HEK293 (cell line): Measurements from ENCODE around the gene FAM120B.
A peak's percentile ranks its signal among the peaks of the same experiment; 100 is the strongest.

Experiments used
- BCL11B ChIP-seq: fragments of 450-650 bp; formaldehyde crosslinking; IDR thresholded peaks from 2 replicates; pipeline ENCODE4 v1.5.1; 2016; ENCODE audit warnings: low read depth, missing biosample characterization, missing genetic modification characterization
- BCL6B ChIP-seq: fragments of 450-650 bp; formaldehyde crosslinking; IDR thresholded peaks from 2 replicates; pipeline ENCODE4 v1.5.1; 2017; ENCODE audit warnings: missing biosample characterization, missing genetic modification characterization
- EGR2 ChIP-seq: fragments of 450-650 bp; formaldehyde crosslinking; IDR thresholded peaks from 2 replicates; pipeline ENCODE4 v1.5.1; 2016; ENCODE audit warnings: low read depth, missing biosample characterization, missing genetic modification characterization
- GFI1B ChIP-seq: fragments of 450-650 bp; formaldehyde crosslinking; IDR thresholded peaks from 2 replicates; pipeline ENCODE4 v1.5.1; 2016; ENCODE audit warnings: missing biosample characterization, missing genetic modification characterization
- IKZF3 ChIP-seq: fragments of 450-650 bp; IDR thresholded peaks from 2 replicates; pipeline ENCODE4 v1.5.0; 2018; ENCODE audit warnings: missing biosample characterization, mild to moderate bottlenecking, missing genetic modification characterization, moderate library complexity
- MYNN ChIP-seq: fragments of 450-650 bp; formaldehyde crosslinking; IDR thresholded peaks from 2 replicates; pipeline ENCODE4 v1.5.1; 2016; ENCODE audit warnings: missing biosample characterization, missing genetic modification characterization, borderline replicate concordance
- REPIN1 ChIP-seq: fragments of 450-650 bp; formaldehyde crosslinking; IDR thresholded peaks from 2 replicates; pipeline ENCODE4 v1.5.1; 2017; ENCODE audit warnings: missing biosample characterization, missing genetic modification characterization, low read depth
- TRIM28 ChIP-seq: IDR thresholded peaks from 2 replicates; pipeline ENCODE4 v1.6.1; 2011; ENCODE audit warnings: low read length, control low read depth, borderline replicate concordance
- ZBTB1 ChIP-seq: fragments of 450-650 bp; formaldehyde crosslinking; IDR thresholded peaks from 2 replicates; pipeline ENCODE4 v1.5.1; 2016; ENCODE audit warnings: missing biosample characterization, missing genetic modification characterization
- ZFP37 ChIP-seq: fragments of 450-650 bp; formaldehyde crosslinking; IDR thresholded peaks from 2 replicates; pipeline ENCODE4 v1.5.1; 2016; ENCODE audit warnings: missing biosample characterization, missing genetic modification characterization
- ZFP41 ChIP-seq: fragments of 450-650 bp; formaldehyde crosslinking; IDR thresholded peaks from 2 replicates; pipeline ENCODE4 v1.5.1; 2016; ENCODE audit warnings: missing biosample characterization, missing genetic modification characterization, borderline replicate concordance
- ZFP69B ChIP-seq: fragments of 450-650 bp; formaldehyde crosslinking; IDR thresholded peaks from 2 replicates; pipeline ENCODE4 v1.5.1; 2016; ENCODE audit warnings: missing biosample characterization, missing genetic modification characterization
- ZNF146 ChIP-seq: fragments of 450-650 bp; formaldehyde crosslinking; IDR thresholded peaks from 2 replicates; pipeline ENCODE4 v1.5.1; 2016; ENCODE audit warnings: missing biosample characterization, missing genetic modification characterization
- ZNF169 ChIP-seq: fragments of 450-650 bp; formaldehyde crosslinking; IDR thresholded peaks from 2 replicates; pipeline ENCODE4 v1.5.1; 2016; ENCODE audit warnings: missing biosample characterization, missing genetic modification characterization
- ZNF311 ChIP-seq: fragments of 450-650 bp; formaldehyde crosslinking; IDR thresholded peaks from 2 replicates; pipeline ENCODE4 v1.5.1; 2017; ENCODE audit warnings: missing biosample characterization, missing genetic modification characterization, borderline replicate concordance
- ZNF362 ChIP-seq: fragments of 450-650 bp; formaldehyde crosslinking; IDR thresholded peaks from 2 replicates; pipeline ENCODE4 v1.5.1; 2016; ENCODE audit warnings: missing biosample characterization, missing genetic modification characterization
- ZNF391 ChIP-seq: fragments of 450-650 bp; formaldehyde crosslinking; IDR thresholded peaks from 2 replicates; pipeline ENCODE4 v1.5.1; 2016; ENCODE audit warnings: low read depth, missing biosample characterization, missing genetic modification characterization, borderline replicate concordance
- ZNF426 ChIP-seq: fragments of 450-650 bp; formaldehyde crosslinking; IDR thresholded peaks from 2 replicates; pipeline ENCODE4 v1.5.1; 2017; ENCODE audit warnings: missing biosample characterization, missing genetic modification characterization, mild to moderate bottlenecking, inconsistent platforms, moderate library complexity
- ZNF473 ChIP-seq: fragments of 450-650 bp; formaldehyde crosslinking; IDR thresholded peaks from 2 replicates; pipeline ENCODE4 v1.5.1; 2017; ENCODE audit warnings: missing biosample characterization, missing genetic modification characterization
- ZNF488 ChIP-seq: fragments of 450-650 bp; formaldehyde crosslinking; IDR thresholded peaks from 2 replicates; pipeline ENCODE4 v1.5.1; 2016; ENCODE audit warnings: missing biosample characterization, missing genetic modification characterization
- ZNF530 ChIP-seq: fragments of 450-650 bp; formaldehyde crosslinking; IDR thresholded peaks from 2 replicates; pipeline ENCODE4 v1.5.1; 2016; ENCODE audit warnings: low read depth, missing biosample characterization, missing genetic modification characterization
- ZNF596 ChIP-seq: fragments of 450-650 bp; IDR thresholded peaks from 2 replicates; pipeline ENCODE4 v1.5.0; 2018; ENCODE audit warnings: missing biosample characterization, mild to moderate bottlenecking, missing genetic modification characterization, moderate library complexity
- TF ChIP-seq, protein P1 (sequence below): fragments of 450-650 bp; formaldehyde crosslinking; IDR thresholded peaks from 2 replicates; pipeline ENCODE4 v1.5.1; 2016; ENCODE audit warnings: missing biosample characterization, missing genetic modification characterization
- TF ChIP-seq, protein P2 (sequence below): fragments of 450-650 bp; IDR thresholded peaks from 2 replicates; pipeline ENCODE4 v1.5.1; 2018; ENCODE audit warnings: missing biosample characterization, mild to moderate bottlenecking, missing genetic modification characterization
- TF ChIP-seq, protein P3 (sequence below): fragments of 450-650 bp; formaldehyde crosslinking; IDR thresholded peaks from 2 replicates; pipeline ENCODE4 v1.5.1; 2017; ENCODE audit warnings: missing biosample characterization, missing genetic modification characterization
- TF ChIP-seq, protein P4 (sequence below): fragments of 450-650 bp; formaldehyde crosslinking; IDR thresholded peaks from 2 replicates; pipeline ENCODE4 v1.5.1; 2017; ENCODE audit warnings: missing biosample characterization, missing genetic modification characterization
- TF ChIP-seq, protein P5 (sequence below): fragments of 450-650 bp; formaldehyde crosslinking; IDR thresholded peaks from 2 replicates; pipeline ENCODE4 v1.5.1; 2016; ENCODE audit warnings: missing biosample characterization, missing genetic modification characterization

Gene FAM120B

DNA sequence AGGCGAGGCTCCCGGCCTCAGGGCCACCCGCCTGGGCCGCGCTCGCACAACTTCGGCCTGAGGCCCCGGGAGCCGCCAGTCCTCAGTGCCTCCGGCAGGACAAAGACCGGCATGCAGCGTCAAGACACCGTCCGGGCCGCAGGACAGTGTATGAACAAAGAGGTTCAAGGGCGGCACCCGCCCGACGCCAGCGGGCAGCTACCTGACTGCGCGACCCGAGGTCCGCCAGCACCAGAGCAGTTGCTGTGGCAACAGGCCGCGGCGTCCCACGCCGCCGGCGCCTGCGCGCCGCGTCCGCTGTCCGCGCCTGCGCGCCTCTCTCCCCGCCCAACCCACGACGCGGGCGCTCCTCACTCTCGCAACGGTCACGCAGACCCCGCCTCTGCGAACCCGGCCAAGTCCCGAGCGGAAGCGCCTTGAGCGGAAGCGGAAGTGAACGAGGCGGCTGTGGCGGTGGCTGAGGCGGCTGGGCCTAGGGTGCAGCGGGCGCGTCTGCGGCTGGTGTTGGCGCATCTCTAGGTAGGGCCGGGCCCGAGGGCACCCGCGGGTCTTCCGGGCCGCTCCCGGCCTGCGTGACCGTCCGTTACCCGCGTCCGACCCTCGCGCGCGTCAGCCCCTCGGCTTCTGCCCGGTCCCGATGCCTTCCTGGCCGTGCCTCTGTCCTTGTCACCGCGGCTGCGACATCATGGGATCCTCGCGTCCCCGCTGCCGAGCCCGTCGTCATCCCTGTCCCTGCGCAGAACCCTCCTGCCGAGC, at the start of gene FAM120B (continued):
- TF ChIP-seq IKZF3 (tag by site-specific recombination) (no peak), ZNF426 (no peak), ZNF473 (tag by site-specific recombination) (no peak), REPIN1 (tag by site-specific recombination) (peak; percentile 85; the same call in 1 of the 2 replicates), GFI1B (tag by site-specific recombination) (no peak), ZBTB1 (tag by site-specific recombination) (no peak), MYNN (tag by site-specific recombination) (peak; percentile 64), ZFP69B (tag by site-specific recombination) (no peak), EGR2 (tag by site-specific recombination) (no peak; the same call in 1 of the 2 replicates), ZNF311 (tag by site-specific recombination) (no peak), ZNF596 (tag by site-specific recombination) (no peak), ZNF169 (no peak), ZFP37 (tag by site-specific recombination) (peak; percentile 52; the same call in 1 of the 2 replicates), ZNF488 (tag by site-specific recombination) (no peak), TRIM28 (no peak; the same call in 1 of the 2 replicates), BCL6B (no peak), ZFP41 (tag by site-specific recombination) (peak; percentile 37; the same call in 1 of the 2 replicates), ZNF362 (no peak), ZNF530 (tag by site-specific recombination) (no peak), ZNF146 (0 out of 2 replicates have a peak, but pooled peaks have one; percentile 30), BCL11B (tag by site-specific recombination) (no peak), ZNF391 (tag by site-specific recombination) (0 out of 2 replicates have a peak, but pooled peaks have one; percentile 43)
- TF ChIP-seq, protein P1, sequence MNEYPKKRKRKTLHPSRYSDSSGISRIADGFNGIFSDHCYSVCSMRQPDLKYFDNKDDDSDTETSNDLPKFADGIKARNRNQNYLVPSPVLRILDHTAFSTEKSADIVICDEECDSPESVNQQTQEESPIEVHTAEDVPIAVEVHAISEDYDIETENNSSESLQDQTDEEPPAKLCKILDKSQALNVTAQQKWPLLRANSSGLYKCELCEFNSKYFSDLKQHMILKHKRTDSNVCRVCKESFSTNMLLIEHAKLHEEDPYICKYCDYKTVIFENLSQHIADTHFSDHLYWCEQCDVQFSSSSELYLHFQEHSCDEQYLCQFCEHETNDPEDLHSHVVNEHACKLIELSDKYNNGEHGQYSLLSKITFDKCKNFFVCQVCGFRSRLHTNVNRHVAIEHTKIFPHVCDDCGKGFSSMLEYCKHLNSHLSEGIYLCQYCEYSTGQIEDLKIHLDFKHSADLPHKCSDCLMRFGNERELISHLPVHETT (tag by site-specific recombination) = no peak
- TF ChIP-seq, protein P2, sequence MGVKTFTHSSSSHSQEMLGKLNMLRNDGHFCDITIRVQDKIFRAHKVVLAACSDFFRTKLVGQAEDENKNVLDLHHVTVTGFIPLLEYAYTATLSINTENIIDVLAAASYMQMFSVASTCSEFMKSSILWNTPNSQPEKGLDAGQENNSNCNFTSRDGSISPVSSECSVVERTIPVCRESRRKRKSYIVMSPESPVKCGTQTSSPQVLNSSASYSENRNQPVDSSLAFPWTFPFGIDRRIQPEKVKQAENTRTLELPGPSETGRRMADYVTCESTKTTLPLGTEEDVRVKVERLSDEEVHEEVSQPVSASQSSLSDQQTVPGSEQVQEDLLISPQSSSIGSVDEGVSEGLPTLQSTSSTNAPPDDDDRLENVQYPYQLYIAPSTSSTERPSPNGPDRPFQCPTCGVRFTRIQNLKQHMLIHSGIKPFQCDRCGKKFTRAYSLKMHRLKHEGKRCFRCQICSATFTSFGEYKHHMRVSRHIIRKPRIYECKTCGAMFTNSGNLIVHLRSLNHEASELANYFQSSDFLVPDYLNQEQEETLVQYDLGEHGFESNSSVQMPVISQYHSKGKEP (tag by site-specific recombination) = no peak
- TF ChIP-seq, protein P3, sequence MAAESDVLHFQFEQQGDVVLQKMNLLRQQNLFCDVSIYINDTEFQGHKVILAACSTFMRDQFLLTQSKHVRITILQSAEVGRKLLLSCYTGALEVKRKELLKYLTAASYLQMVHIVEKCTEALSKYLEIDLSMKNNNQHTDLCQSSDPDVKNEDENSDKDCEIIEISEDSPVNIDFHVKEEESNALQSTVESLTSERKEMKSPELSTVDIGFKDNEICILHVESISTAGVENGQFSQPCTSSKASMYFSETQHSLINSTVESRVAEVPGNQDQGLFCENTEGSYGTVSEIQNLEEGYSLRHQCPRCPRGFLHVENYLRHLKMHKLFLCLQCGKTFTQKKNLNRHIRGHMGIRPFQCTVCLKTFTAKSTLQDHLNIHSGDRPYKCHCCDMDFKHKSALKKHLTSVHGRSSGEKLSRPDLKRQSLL (tag by site-specific recombination) = no peak
- TF ChIP-seq, protein P4, sequence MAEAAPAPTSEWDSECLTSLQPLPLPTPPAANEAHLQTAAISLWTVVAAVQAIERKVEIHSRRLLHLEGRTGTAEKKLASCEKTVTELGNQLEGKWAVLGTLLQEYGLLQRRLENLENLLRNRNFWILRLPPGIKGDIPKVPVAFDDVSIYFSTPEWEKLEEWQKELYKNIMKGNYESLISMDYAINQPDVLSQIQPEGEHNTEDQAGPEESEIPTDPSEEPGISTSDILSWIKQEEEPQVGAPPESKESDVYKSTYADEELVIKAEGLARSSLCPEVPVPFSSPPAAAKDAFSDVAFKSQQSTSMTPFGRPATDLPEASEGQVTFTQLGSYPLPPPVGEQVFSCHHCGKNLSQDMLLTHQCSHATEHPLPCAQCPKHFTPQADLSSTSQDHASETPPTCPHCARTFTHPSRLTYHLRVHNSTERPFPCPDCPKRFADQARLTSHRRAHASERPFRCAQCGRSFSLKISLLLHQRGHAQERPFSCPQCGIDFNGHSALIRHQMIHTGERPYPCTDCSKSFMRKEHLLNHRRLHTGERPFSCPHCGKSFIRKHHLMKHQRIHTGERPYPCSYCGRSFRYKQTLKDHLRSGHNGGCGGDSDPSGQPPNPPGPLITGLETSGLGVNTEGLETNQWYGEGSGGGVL (tag by site-specific recombination) = no peak
- TF ChIP-seq, protein P5, sequence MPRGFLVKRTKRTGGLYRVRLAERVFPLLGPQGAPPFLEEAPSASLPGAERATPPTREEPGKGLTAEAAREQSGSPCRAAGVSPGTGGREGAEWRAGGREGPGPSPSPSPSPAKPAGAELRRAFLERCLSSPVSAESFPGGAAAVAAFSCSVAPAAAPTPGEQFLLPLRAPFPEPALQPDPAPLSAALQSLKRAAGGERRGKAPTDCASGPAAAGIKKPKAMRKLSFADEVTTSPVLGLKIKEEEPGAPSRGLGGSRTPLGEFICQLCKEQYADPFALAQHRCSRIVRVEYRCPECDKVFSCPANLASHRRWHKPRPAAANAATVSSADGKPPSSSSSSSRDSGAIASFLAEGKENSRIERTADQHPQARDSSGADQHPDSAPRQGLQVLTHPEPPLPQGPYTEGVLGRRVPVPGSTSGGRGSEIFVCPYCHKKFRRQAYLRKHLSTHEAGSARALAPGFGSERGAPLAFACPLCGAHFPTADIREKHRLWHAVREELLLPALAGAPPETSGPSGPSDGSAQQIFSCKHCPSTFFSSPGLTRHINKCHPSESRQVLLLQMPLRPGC (tag by site-specific recombination) = peak; percentile 29
